HUDEP-2 (cell line): ENCODE measurements around the gene BBIP1.
"Not testable (repeated sequence)": the region's sequence is repeated elsewhere in the genome, so short reads cannot be mapped to it uniquely, and the experiment has no call there.

Experiments used
- DNase-seq, 76 experiments: peaks; one replicate each; lab custom pipeline; 2025; ENCODE audit not compliant: unreplicated experiment in 76 of 76; lab: John Stamatoyannopoulos, UW

Gene BBIP1

DNA sequence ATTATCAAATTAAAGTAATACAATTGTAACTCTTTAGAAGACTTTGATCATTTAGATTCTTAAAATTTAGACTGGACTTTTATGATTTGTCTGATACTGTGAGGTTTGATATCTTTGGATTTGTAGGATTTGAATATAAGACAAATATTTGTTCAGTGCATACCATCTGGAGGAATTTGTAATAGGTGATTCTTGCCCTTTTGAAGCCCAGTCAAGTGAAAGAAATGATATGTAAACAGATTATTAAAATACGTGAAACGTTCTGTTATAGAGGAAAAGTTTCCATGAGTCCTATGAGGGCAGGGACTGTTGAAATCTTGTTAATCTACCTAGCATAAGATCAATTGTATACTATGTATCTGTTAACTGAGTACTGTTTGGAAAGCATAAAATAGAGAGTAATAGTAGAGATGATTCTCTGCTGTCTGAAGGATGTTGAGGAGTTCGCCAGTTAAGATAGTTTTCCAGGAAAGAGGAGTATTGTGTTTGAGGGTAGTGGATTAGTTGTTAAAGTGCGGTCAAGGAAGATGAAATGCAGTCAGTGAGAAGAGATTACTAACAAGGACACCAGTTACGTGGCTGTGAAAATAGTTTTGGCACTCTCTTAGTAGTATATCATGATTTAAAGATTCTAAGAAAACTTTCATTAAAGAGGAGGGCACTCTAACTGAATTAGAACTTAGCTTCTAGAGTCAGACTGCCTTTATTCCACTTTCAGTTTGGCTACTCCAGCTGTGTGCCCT is 32.9 kb downstream of the BBIP1 start:
- no peak for DNase-seq

DNA sequence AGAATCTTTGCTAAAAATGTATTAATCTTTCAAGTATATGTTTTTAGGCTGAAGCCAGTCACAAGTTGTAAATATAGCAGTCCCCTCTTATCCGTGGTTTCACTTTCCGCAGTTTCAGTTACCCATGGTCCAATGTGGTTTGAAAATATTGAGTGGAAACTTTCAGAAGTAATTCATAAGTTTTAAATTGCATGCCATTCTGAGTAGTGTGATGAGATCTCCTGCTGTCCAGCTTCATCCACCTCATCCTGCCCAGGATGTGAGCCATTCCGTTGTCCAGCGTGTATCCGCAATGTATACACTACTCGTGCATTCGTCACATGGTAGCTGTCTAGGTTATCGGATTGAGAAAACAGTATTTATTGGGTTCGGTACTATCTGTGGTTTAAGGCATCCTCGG is 35.1 kb downstream of the BBIP1 start:
- no peak for DNase-seq

DNA sequence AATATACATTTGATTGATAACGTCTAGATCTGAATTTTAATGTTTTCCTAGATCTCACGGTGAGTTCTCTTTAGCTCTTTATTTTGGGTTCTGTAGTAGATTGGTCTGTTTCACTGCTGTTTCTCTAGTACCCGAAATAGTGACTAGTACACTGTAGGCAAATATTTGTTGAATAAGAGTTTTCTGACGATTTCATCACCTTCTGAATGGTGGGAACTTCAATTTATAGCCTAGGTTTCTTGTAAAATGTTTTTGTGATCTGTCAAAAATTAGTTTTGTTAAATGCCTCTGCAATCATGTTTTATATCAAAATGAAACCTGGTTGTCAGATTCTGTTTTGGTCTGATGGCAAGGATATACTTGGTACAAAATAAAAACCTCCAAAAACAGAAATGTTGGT is 37.1 kb downstream of the BBIP1 start:
- DNase-seq = no peak

DNA sequence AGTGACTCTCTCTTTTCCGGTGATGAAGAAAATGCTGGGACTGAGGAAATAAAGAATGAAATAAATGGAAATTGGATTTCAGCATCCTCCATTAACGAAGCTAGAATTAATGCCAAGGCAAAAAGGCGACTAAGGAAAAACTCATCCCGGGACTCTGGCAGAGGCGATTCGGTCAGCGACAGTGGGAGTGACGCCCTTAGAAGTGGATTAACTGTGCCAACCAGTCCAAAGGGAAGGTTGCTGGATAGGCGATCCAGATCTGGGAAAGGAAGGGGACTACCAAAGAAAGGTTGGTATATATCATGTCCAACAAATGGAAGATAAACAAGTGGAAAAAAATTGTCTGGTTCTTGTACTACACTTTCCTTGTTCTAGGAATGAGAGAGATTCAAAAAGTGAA is 37.7 kb downstream of the BBIP1 start:
- no peak for DNase-seq

- DNase-seq = no peak
These were observed 39.0 kb downstream of the BBIP1 start for GRCh38 chr10:110880012-110880411.

DNA sequence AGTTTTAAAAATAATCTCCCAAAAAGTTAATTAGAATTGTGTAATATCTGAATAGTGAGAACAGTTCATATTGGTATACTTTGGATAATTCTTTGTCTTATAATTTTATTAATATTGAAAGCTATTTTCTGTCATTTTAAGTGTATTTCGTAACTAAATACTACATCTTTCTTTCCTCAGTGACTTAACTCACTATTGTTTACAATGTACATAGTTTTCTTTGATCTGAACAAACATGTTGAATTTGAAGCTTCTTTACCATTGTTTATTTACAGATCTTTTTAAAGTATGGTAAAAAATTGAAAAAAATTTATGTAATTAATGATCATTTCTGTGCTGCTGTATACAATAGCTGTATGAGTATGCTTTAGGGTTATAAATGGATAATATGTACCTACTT is 42.2 kb downstream of the BBIP1 start:
- DNase-seq = no peak

GRCh38 chr10:110876000-110876399 is 43.0 kb downstream of the BBIP1 start:
- no peak for DNase-seq

DNA sequence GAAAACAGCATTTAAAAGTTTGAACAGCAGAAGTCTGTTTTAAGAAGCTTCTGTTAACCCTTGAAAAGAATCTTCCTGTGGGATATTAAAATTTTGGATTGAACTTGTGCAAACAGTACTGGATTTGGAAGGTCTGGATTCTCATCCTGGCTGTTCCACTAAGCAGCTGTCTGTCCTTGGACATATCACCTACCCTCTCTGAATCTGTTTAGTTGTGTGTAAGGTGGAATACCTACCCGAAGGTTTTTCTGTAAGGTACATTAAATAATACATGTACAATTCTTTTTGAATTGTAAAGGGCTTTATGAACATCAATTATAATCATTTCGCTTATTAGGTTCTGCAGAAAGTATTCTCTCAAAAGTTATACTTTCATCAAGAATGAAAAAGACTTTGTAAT is 45.0 kb downstream of the BBIP1 start:
- peak in 5 of 76 experiments; percentile 9 to 46 (median 21) for DNase-seq

DNA sequence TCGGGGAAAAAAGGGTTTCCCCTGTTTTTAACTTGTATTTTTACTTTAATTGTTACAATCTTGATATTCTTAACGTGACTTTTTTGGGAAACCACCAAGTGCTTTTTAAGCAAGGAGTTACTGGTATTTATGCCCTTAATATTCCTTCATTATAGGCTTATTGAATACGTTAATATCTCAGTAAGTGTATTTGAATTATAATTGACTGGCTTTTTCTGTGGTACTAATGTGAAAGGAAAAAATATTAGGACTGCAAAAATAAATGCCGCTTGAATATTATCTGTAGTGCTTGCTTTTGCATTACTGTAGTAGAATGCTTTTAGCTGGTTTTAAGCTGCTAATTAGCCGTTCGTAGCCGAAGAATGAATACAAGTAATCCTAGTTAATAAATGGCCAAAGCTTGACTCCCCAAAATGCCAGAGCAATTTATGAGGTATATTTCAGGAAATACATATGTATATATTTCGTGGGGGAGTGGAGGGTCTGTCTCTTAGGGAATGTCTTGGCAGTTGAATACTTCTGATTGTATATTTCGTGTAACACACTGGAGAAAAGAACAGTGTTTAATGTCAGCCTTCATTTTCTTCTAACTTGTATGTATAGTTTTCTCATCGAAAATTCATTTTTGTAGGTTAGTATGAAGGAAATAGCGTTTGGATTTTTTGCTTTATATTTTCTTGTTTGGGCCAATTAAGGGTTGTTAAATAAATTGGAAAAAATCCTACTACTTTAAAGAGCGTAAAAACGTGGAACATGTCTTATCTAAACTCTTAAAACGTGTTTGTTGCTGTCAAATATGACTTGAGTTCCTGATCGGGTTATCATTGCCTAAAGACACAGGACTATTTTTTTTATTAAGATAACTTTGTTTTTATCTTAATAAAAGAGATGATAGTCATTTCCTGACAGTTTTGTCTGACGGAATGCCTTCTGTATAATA is 45.7 kb downstream of the BBIP1 start:
- DNase-seq = peak in 3 of 76 experiments; percentile 7 to 44 (median 37)

DNA sequence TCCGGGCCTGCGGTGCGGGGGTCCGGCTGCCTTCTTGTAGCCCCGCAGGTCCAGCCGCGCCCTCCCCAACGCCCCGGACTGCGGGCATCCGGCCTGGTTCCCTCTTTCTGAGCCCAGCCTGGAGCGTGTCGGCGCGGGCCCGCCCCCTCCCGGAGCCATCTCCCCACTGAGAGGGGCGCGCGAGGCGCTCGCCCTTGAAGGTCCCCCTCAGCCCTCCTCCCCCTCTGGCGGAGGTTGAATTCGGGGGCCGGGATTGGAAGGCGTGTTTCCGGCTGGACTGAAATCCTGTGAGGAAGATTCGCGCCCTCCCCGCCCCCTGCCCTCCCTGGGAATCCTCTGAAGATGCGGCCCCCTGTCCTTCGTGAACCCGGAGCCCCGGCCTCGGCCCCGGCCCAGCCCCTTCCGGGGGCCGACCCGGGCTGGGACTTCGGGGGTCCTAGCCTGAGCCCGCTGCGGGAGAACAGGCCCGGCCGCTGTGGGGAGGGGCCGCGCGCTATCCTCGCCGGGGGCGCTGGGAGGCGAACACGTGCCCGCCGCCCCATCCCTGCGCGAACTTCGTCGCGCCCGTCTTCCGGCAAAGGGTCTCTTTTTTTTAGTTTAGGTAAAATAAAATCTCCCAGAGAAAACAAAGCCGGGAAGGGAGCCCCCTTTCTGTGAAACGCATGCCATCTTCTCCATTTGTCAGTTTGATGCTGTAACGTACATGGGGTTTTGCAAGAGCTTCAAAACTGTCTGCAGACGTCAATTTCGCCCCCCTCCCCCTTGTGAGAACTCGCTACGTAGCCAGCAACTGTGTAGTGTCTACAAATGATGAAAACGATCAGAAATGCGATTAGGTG is 46.6 kb downstream of the BBIP1 start:
- peak in 73 of 76 experiments; percentile 12 to 79 (median 61) for DNase-seq

DNA sequence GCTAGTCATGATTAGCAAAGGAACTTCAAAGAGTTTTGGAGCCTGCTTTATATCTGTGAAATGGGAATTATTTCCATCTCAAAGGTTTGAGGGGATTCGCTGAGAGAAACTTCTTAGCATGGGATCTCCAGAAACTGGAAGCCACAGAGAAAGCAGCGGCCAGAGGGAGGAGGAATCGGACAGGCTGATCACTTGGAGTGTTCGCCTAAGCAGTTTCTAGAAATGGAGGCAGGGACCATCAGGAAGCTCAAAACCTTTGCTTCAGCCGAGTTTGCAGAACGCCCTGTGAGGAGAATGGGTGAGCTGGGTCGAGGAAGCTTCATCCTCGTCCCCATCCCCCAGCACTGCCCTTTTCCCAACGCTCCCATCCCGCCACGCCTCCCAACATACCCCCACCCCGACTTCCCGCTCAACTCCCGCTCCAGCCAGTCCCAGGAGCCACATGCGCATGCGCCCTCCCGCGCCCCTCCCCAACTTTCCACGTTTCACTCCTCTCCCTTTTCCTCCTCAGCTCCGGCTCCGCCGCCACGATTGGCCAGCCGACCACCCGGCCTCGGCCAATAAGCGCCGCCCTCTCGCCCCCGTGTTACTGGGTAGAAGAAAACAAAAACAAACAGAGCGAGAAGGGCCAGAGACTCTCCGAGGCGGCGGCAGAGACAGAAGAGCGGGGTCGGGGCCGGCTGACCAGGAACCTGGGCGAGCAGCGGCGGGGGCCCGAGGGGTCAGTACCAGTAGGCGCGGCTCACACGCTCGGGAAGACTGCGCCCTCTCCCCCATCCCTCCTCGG is 47.5 kb downstream of the BBIP1 start, which contains the start of gene PDCD4:
Gene PDCD4 (plus strand): TSS at position 631 of the 787 bp plus-strand sequence. CDS start 4,100 bp downstream, outside the sequence.
- peak in 75 of 76 experiments; percentile 14 to 98 (median 95) for DNase-seq

DNA sequence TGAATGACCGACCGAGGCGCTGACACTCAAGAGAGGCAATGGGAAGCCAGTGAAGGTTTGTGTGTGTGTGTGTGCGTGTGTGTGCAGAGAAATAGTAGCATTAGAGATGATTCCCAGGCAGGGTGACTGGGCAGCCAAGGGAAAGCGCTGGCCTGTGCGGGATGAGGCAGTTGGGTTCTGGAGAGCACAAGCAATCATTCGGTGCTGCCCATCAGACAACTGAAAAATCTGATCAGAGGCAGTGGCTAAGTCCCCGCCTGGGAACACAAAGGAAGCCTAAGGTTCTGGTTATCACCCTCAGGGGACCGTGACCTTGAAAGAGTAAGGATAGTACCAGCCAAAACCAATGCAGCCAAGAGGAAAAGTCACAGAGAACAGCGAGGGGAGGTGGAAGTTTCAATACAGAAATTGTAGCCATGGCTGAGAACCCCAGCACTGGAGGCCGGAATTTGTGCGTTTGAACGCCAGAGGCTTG is 48.1 kb downstream of the BBIP1 start:
- DNase-seq = no peak

GRCh38 chr10:110868981-110869380 is 50.0 kb downstream of the BBIP1 start:
- no peak for DNase-seq

GRCh38 chr10:110867807-110868465 is 51.0 kb downstream of the BBIP1 start:
- no peak for DNase-seq

GRCh38 chr10:110867011-110867806 is 51.8 kb downstream of the BBIP1 start:
- not testable (repeated sequence) for DNase-seq

GRCh38 chr10:110865809-110866482 is 53.0 kb downstream of the BBIP1 start:
- DNase-seq = no peak

GRCh38 chr10:110865186-110865808 is 53.7 kb downstream of the BBIP1 start:
- no peak for DNase-seq
